ENCODE results near the gene TPRA1. TPM values are rescaled to one million over a fixed set of nuclear protein-coding genes. Genes with fewer than 3 reads are reported as not detected.

TPRA1 gene
- total and polyA plus RNA-seq, 12 donors = 13.5 to 65.6 (median 46.4) TPM

GRCh38 chr3:127622031-127622430 is 31.5 kb upstream of the TPRA1 start:
- peaks cover 0 to 6% of the 10 kb centered on the region in 2 donors for H3K36me3 ChIP-seq (replicated peaks in 1 of 2)
- no peaks in the 10 kb centered on the region for H3K9me3 ChIP-seq (replicated peaks in 1 of 3)
- no peak overlapping the region for H3K27ac ChIP-seq
- no peak for TF ChIP-seq CTCF (IDR thresholded peaks at IDR 0.05)
- no peak for TF ChIP-seq POLR2A (IDR thresholded peaks at IDR 0.05)
- H3K4me1 ChIP-seq (replicated peaks in 1 of 2) = no peaks in the 10 kb centered on the region
- no peak for DNase-seq
- no peaks in the 10 kb centered on the region for H3K27me3 ChIP-seq
- intact Hi-C loops (cut with DNase I) = no loop called here
- H3K4me3 ChIP-seq = no peak overlapping the region
- WGBS, 4 donors = 93 to 95% (median 94%) methylated on average over 11 of the region's 11 CpGs

GRCh38 chr3:127620637-127621375 is 30.3 kb upstream of the TPRA1 start:
- Histone ChIP-seq H3K27me3 (no peaks in the 10 kb centered on the region), H3K4me3 (no peak overlapping the region), H3K36me3 (replicated peaks in 1 of 2) (peaks cover 0 to 6% of the 10 kb centered on the region in 2 donors), H3K9me3 (replicated peaks in 1 of 3) (no peaks in the 10 kb centered on the region), H3K27ac (no peak overlapping the region), H3K4me1 (replicated peaks in 1 of 2) (peaks cover 0 to under 1% of the 10 kb centered on the region in 2 donors)
- TF ChIP-seq CTCF (IDR thresholded peaks at IDR 0.05) (no peak), POLR2A (IDR thresholded peaks at IDR 0.05) (no peak)
- WGBS, 4 donors = 96 to 98% (median 97%) methylated on average over 25 to 32 of the region's 32 CpGs
- DNase-seq = no peak
- intact Hi-C loops (cut with DNase I) = no loop called here

- no peaks in the 10 kb centered on the region for H3K9me3 ChIP-seq (replicated peaks in 1 of 3)
- whole genome bisulfite sequencing, 4 donors = 92 to 99% (median 98%) methylated on average over 6 to 11 of the region's 11 CpGs
- no peak for DNase-seq
- no peaks in the 10 kb centered on the region for H3K27me3 ChIP-seq
- H3K4me1 ChIP-seq (replicated peaks in 1 of 2) = peaks cover 0 to 3% of the 10 kb centered on the region in 2 donors
- no peak overlapping the region for H3K4me3 ChIP-seq
- intact Hi-C loops (cut with DNase I) = no loop called here
- no peak overlapping the region for H3K27ac ChIP-seq
- H3K36me3 ChIP-seq (replicated peaks in 1 of 2) = peaks cover 0 to 6% of the 10 kb centered on the region in 2 donors
- no peak for TF ChIP-seq POLR2A (IDR thresholded peaks at IDR 0.05)
- no peak for TF ChIP-seq CTCF (IDR thresholded peaks at IDR 0.05)
These were observed 28.4 kb upstream of the TPRA1 start for GRCh38 chr3:127618891-127619290.

GRCh38 chr3:127616836-127617605 is 26.5 kb upstream of the TPRA1 start:
- no peak for DNase-seq
- no peaks in the 10 kb centered on the region for H3K9me3 ChIP-seq (replicated peaks in 1 of 3)
- H3K4me1 ChIP-seq (replicated peaks in 1 of 2) = peaks cover 0 to 3% of the 10 kb centered on the region in 2 donors
- TF ChIP-seq CTCF (IDR thresholded peaks at IDR 0.05) = no peak
- TF ChIP-seq POLR2A (IDR thresholded peaks at IDR 0.05) = no peak
- H3K27me3 ChIP-seq = no peaks in the 10 kb centered on the region
- peaks cover 0 to 6% of the 10 kb centered on the region in 2 donors for H3K36me3 ChIP-seq (replicated peaks in 1 of 2)
- intact Hi-C loops (cut with DNase I) = no loop called here
- H3K27ac ChIP-seq = no peak overlapping the region
- no peak overlapping the region for H3K4me3 ChIP-seq
- 90 to 98% (median 96%) methylated on average over 15 to 26 of the region's 26 CpGs for WGBS, 4 donors

Data from adrenal gland (tissue), 12 donors.